HG02678 (cell line): ENCODE results near the gene TMEM88.
"Not testable (repeated sequence)": the region's sequence is repeated elsewhere in the genome, so short reads cannot be mapped to it uniquely, and the experiment has no call there.

Experiments
- ATAC-seq: cut with Tn5 transposase; IDR thresholded peaks from one replicate; pipeline ENCODE4 v1.9.1; 2021; ENCODE audit warnings: mild to moderate bottlenecking, moderate library complexity; ENCODE audit not compliant: unreplicated experiment

The TMEM88 gene

DNA sequence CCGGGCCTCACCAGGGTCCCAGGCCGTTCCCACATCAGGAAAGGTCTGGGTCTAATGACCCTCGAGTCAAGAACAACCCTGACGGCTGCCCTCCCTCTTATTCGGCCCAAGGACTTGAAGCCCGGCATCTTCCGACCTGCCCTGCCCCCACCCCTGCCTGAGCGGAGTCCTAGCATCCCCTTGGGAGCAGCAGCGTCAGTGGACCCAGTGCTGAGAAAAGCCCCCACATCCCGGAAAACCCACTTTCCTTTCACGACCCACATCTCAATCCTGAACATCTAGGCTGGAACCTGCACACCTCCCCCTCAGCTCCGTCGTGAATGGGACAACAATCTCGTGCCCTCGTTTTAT lies 769 bp downstream of the TMEM88 start:
- ATAC-seq: no peak

DNA sequence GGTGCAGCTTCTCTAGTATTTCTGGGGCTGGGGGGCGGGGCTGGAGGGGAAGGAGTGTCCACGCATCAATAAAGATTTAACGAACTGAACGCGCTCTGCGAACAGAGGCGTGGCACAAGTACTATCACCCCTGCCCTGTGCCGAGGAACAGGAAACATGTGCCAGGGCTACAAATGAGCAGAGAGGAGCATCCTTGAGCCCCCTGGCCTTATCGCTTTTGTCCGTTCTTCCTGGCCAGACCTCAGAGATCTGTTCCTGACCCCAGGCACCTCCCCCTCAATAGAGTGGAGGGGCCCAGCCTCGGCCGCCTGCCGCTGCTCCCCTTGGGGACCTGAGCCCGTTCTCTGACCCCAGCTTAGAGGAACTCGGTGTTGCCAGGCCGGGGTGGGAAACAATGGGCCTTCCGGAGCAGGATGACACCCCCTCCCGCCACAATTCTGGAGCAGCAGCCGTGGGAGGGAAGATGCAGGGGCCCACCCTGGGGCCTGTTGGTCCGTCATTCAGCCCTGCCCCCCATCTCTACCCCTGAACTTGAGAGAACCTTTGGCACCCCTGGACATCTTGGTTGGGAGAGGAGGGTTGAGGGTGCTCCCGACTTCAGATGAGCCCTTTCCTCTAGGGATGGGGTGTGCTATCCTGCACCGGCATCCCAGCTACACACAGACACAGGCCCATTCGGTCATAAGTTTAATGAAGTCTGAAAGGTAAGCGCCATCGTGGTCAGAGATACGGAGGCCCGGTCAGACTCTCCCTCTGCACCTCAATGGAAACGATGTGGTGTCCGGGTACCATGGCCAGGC lies 1.3 kb downstream of the TMEM88 start:
- ATAC-seq: no peak

DNA sequence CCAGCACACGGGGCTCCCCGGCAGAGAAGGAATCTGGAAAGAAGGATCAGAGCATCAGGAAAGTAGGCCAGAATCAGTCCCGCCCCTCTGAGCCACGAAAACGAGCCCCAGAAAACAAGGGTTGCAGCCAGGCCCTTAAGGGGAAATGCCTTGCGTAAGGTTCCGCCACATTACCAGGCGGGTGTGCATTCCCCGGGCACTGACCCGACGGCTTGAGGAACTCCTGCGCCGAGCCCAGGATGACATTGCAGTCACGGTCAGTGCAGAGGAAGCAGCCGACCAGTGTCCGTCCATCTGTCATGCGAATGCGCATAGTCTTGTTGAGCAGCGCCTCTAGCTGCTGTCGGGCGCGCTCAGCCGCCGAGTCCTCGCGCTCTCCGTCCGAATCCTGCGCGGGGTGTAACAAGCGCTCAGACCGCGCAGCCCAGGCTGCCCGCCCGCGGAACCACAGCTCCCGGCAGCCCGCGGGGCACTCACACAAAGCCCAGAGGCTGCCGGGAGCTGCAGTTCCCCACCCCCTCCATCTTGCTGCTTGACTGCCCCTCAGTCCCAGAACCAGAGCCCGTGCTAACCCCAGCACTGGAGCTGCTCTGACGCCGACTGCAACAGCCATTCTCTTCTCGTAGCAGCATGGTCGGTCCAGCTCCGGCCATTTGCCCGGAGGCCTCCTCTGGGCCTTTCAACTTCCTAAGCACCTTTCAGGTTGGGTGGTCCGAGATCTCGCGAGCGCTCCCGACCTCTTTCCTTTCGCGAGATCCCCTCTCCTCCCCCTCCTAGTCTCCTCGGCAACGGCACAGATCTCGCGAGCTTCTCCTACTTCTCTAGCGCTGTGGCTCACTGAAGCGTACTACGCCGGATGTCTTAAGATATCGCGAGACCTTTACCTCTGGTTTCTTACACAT lies 2.2 kb downstream of the TMEM88 start, which contains the start of gene NAA38:
Gene NAA38 (minus strand): TSS at position 749 of the 902 bp plus-strand sequence. CDS start 96 bp downstream, at position 653.
- ATAC-seq: peak; percentile 75

GRCh38 chr17:7857713-7858521 lies 3.1 kb downstream of the TMEM88 start, which contains the start of gene CYB5D1:
TSS of gene CYB5D1 (plus strand) at chr17:7858003. CDS start at chr17:7858135, 132 bp downstream.
- ATAC-seq: peak; percentile 39

GRCh38 chr17:7858522-7858810 lies 3.6 kb downstream of the TMEM88 start:
- no peak for ATAC-seq

GRCh38 chr17:7859028-7859427 lies 4.2 kb downstream of the TMEM88 start:
- no peak for ATAC-seq

- ATAC-seq: no peak
Observed at GRCh38 chr17:7862692-7863437, 8.0 kb downstream of the TMEM88 start.

GRCh38 chr17:7864384-7864783 lies 9.5 kb downstream of the TMEM88 start:
- not testable (repeated sequence) for ATAC-seq

- ATAC-seq: no peak
Observed at GRCh38 chr17:7864995-7865650, 10.3 kb downstream of the TMEM88 start.

GRCh38 chr17:7867881-7868329 lies 13.0 kb downstream of the TMEM88 start:
- ATAC-seq: no peak

DNA sequence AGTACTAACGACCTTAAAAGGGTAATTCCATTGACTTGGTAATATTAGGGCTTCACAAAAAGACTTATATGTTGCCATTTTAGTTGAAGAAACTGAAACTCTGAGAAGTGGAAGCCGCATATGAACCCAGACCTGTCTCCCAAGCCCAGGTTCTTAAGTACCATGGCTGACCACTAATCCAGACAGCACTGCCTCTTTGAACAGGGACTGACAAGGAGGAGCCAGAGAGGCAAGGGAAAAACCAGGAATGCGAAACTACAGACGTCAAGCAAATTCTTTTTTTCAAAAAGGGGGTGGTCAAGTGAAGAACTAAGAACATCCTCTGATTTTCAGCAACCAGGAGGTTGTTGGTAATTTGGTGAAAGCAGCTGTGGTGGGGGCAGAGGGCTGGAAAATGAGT lies 18.2 kb downstream of the TMEM88 start:
- no peak for ATAC-seq

GRCh38 chr17:7875804-7876370 lies 21.0 kb downstream of the TMEM88 start:
- no peak for ATAC-seq

- ATAC-seq: no peak
Observed at GRCh38 chr17:7878234-7878633, 23.4 kb downstream of the TMEM88 start.

GRCh38 chr17:7880076-7880868 lies 25.4 kb downstream of the TMEM88 start:
- peak; percentile 37 for ATAC-seq

DNA sequence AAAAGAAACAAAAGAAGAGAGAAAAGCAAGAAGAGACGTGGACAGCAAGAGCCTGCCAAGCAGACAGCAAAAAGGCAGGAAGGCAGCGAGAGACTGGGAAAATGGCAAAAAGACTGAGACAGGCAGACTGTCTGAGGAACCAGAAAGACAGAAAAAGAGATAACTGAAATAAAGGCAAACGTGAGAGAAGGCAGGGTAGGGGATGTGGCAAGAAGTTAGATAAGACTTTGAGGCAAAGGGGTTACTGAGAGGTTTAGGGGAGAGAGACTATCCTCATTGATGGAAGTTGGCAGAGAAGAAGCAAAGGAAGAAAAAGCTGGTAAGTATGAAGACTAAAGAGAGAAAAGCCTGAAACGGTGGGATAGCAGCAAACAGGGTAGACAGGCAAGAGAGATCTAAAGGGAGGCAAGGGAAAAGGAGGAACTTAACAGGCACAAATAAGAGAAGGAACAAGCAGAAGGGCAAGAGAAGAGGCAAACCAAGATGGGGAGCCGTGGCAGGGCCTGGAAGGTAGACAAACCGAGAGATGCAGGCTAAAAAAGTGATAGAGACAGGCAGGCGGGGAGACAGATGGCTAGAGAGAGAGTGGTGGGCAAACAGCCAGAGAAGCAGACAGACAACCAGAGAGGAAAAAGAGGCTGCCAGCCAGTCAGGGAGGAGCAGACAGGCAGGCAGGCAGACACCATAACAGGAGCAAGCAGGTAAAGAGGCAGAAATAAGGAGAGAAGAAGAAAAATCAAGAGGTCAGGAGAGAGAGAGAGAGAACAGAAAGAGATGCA lies 26.6 kb downstream of the TMEM88 start:
- no peak for ATAC-seq

DNA sequence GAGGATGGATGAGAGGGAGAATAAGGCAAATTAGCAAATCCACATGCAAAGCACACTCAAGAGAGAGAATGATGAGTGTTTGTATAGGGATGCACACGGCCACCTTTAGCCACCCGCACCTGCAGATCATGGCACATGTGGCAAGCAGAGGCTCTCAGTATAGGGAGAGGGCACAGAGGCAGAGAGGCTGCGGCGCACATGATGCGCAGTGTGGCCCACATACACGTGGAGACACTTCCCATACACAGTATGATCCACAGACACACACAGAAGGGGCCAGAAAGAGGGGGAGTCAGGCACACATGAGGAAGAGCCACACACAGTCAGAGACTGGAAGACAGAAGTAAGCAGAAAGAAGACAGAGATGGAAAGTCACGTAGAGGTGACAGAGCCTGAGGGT lies 27.2 kb downstream of the TMEM88 start:
- ATAC-seq: no peak

DNA sequence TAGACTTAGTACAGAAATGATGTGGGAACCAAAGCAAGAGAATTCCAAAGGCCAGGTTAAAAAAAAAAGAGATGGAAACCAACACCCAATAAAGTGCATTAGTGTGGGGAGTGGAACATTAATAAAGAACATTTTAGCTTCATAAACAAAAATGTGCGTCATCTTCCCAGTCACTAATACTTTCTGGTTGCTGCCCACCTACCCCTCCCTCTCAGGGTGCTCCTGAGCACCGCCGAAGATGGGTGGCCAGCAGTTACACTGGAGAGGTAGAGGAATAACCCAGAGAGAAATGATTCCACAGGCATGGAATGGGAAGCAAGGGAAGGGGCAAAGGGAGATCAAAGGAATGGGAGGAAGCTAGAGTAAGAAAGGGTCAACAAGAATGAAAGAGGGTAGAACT lies 27.8 kb downstream of the TMEM88 start:
- ATAC-seq: no peak
